Measurements from ENCODE around the gene IL13RA1.
"Not testable (repeated sequence)": the region's sequence is repeated elsewhere in the genome, so short reads cannot be mapped to it uniquely, and the experiment has no call there.

Gene IL13RA1

DNA sequence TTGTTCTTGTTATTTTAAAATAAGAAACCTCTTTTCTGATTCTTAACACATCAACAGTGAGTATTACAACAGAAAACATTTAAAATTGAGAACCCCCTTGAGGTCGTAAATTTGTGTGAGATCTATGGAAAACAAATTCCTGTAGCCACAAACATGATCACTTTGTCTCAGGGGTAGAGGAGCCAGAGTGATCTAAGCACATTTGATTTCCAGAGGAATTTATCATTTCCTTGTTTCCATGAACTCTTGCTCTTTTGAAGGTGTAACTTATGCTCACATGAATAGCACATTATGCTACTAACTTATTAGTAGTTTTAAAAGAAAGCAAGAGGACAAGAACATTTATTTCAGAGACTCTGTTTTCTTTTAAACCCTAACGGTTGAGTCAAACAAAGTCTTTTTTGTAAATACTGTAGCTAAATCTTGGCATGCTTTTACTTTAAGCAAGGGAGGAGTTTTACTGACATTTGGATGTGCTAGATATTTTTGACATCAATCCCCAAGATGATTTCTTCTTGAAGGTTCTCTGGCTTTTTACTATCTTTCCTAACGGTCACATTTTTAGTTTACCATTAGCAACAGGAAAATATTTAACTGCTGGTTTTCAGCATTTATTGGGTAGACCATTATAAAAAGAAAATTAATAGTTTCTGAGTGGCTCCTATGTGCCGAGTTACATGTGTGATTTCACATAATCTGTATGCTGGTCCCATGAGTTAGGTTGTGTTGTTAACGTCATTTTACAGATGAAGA, 68.3 kb downstream of the IL13RA1 start:
- DNase-seq: no peak

DNA sequence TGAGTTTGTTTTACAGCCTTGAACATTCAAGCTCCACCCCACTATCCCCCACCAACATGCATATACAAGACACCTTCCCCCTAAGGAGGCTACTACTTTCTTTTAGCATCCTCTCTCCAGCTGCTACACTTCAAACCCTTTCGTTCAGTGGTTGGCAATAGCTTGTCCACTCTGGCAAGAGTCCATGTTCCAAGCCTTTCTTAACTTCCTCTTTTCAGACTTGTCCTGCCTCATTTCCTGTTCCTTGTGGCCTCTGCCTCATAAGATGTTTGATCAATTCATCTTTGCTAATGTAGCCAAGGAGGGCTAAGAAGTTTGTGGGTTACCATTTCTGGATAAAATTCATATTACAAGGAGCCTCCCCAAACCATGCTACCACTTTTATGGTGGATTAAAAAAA, 75.5 kb downstream of the IL13RA1 start:
- DNase-seq: no peak

DNA sequence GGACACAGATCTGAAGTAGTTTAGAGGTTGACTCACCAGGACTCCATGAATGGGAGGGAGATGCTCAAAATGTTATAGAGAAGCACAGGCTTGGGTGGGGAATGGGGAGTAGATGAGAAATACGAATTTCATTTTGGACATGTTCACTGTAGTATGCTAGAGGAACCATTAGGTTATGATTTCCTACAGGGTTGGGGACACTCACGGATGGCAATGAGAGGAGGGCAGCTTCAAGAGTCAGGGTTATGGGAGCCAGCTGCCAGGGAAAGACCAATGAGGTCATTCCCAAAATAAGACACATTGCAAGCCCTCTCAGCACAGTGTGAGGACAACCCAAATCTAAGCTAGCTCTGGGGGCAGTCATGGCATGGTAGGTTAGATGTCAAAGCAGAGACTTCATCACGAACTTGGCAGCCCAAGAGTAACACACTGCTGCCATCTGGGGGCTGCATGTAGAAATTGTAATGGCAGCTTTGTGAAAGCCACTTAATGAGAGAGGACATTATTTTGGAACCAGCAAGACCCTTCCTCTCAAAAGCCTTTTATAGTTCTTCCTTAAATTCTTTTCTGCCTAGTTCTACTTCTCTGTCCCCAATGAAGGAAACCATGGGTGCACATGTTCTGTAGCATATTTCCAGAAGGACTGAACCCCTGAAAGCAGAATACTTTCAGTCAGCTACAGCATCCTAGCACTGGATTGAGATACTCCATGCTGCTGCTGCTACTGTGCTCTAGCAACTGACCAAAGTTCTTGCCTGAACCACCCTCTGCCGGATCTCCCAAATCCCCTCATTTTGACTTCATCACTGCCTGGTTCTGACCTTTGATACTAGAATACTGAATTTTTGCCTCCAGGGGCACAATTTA, 80.0 kb downstream of the IL13RA1 start:
- peak; percentile 8 for DNase-seq

DNA sequence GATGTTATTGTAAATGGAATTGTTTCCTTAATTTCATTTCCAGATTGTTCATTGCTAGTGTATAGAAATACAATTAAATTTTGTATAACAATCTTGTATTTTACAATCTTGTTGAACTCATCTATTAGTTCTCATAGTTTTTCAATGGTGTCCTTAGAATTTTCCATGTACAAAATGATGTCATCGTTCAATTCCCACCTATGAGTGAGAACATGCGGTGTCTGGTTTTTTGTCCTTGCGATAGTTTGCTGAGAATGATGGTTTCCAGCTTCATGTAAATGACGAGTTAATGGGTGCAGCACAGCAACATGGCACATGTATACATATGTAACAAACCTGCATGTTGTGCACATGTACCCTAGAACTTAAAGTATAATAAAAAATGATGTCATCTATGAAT, 89.9 kb downstream of the IL13RA1 start:
- DNase-seq: not testable (repeated sequence)

DNA sequence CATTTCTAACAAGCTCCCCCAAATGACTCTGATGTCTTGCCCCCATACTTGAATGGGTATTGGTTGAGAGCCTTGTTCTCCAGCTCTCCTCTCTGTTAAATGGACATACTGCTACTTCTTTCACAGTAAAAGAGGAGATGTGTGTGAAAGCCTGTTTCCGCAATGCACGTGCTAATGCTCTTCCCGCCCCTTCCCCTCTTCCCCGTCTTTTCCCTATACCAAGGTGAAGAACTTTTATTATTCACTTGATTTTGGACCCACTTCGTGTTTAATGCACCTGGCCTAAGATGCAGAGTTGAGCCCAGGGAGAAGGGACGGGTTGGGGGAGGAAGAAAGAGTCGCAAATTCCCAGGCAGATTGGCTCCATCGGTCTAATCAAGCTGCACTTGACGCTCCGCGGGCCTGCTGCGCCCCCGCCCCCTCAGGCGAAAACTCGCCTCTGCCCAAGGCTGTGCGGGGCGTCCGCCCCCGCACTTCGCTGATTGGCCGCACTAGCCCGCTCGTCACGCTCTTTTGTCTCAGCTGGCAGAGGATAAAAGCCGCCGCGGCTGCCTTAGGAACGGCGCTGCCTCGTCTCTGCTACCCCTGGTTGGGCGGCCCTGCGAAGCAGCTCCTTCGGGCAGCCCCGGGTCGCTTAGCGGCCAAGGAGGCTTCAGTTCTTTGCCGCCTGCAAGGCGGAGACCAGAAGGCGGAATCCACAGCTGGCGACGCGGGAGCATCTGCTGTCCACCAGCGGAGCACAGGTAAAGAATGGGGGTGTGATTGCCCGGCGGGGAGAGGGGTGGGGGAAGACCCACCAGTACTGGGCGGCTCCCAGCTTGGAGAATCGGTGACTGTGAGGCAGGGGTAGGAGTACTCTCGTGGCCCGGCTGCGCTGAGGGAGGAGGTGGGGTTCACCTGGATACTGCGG, 96.1 kb downstream of the IL13RA1 start, which contains the start of gene ZCCHC12:
TSS of gene ZCCHC12 (plus strand) at position 562 of the 910 bp plus-strand sequence. CDS start 1,421 bp downstream, outside the sequence.
- no peak for DNase-seq

DNA sequence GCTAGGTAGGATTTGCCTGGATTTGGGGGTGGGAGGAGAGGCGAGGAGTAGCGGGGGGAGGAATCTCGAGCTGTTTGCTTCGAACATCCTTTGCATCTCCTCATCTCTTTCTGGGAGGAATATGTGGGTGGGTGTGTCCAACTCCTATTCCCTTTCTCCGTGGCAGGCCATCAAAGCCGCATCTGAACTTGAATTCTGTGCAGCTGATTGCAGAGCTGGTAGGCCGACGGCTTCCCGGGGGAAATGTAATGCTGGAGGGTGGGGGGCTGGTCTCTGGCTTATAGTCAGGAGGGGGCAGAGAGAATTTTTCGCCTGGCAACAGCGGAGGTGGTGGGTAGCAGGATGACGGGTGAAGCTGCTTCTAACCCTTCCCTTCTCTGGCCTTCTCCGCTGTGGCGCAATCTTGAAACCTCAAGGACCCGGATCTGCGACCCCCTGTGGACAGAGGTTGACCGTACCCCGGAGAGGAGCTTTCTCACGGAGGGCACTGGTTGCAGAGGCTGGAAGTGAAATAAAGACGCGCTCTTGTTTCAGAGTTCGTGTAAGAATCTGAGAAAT, 96.8 kb downstream of the IL13RA1 start:
- no peak for DNase-seq

DNA sequence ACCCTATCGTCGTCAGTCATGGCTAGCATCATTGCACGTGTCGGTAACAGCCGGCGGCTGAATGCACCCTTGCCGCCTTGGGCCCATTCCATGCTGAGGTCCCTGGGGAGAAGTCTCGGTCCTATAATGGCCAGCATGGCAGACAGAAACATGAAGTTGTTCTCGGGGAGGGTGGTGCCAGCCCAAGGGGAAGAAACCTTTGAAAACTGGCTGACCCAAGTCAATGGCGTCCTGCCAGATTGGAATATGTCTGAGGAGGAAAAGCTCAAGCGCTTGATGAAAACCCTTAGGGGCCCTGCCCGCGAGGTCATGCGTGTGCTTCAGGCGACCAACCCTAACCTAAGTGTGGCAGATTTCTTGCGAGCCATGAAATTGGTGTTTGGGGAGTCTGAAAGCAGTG, 97.8 kb downstream of the IL13RA1 start:
- no peak for DNase-seq

DNA sequence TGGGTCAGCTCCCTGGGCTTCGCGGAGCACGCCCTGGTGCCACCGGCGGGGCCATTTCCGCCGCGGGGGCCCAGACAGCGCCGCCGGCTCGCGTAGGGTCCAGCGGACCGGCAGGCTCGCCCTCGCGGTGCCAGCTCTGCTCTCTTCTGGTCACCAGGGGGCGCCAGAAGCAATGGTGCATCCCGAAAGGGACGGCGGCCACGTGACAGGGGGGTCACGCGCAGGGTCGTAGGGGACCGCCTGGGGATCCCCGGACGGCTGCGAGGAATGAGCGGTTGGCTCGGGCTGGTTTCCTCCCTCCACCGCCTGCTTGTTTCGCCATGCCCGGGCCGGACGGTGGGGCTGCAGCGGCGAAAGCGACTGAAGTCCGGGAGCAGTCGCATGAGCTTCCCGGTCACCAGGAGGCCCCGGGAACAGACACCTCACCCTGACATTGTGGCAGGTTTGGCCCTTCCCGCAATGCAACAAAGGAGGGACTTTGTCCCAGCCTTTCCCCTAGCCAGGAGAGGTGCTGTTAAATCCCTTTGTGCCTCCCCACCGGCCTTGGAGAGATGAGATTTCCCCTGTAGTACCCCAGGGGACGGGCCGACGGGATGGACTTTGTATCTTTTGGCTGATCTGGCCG, 112.0 kb downstream of the IL13RA1 start:
- no peak for DNase-seq
